Naive thymus-derived CD4-positive, alpha-beta T cell (primary cell): ENCODE data around the gene EIF4G3. TPM values are rescaled to one million over a fixed set of nuclear protein-coding genes. Genes with fewer than 3 reads are reported as not detected.
A peak's percentile ranks its signal among the peaks of the same experiment; 100 is the strongest.

Experiments used
- ATAC-seq: fragments of 150-1000 bp; cut with Tn5 transposase; 2 replicates; pipeline ENCODE4 v1.10.0; 2021; ENCODE audit warnings: mild to moderate bottlenecking, moderate library complexity
- CTCF ChIA-PET: fragments of 350-600 bp; sonication (Branson Sonifier 250); formaldehyde crosslinking; loops from one replicate; lab custom pipeline; 2021; ENCODE audit warnings: antibody characterized with exemption; lab: Charles Lee
- POLR2A ChIA-PET: fragments of 350-600 bp; sonication (Branson Sonifier 250); formaldehyde crosslinking; loops from one replicate; lab custom pipeline; 2021; ENCODE audit warnings: antibody characterized with exemption, inconsistent platforms; lab: Charles Lee
- DNase-seq, 9 donors: peaks; one replicate each; pipeline versions ENCODE4 v3.0.0 to v3.0.0-alpha.2; 2020 to 2022; ENCODE audit warnings: mixed read lengths in 1 of 9
- H3K27ac ChIP-seq: one replicate; pipeline ENCODE4 v1.7.0; 2013; ENCODE audit warnings: mild to moderate bottlenecking, low read depth, low read length, moderate library complexity
- H3K27me3 ChIP-seq, 2 donors: one replicate each; pipeline ENCODE4 v1.7.0; 2013; ENCODE audit warnings: low read length in 2 of 2, mild to moderate bottlenecking in 2 of 2, moderate library complexity in 2 of 2; ENCODE audit not compliant: control insufficient read depth in 2 of 2, insufficient read depth in 2 of 2
- H3K36me3 ChIP-seq, 3 experiments: 1 replicate in 2 of 3; 2 replicates in 1 of 3; pipeline ENCODE4 v1.7.0; 2013; ENCODE audit warnings: low read length in 3 of 3, mild to moderate bottlenecking in 3 of 3, moderate library complexity in 1 of 3; ENCODE audit not compliant: insufficient read depth in 3 of 3, control insufficient read depth in 2 of 3
- H3K4me1 ChIP-seq, 2 donors: one replicate each; pipeline ENCODE4 v1.7.0; 2013; ENCODE audit warnings: low read length in 2 of 2, mild to moderate bottlenecking in 2 of 2, moderate library complexity in 1 of 2; ENCODE audit not compliant: control insufficient read depth in 2 of 2, insufficient read depth in 2 of 2
- H3K4me3 ChIP-seq: 2 replicates; pipeline ENCODE4 v1.7.0; 2013; ENCODE audit warnings: mild to moderate bottlenecking, low read length
- H3K9me3 ChIP-seq, 3 experiments: 1 replicate in 2 of 3; 2 replicates in 1 of 3; pipeline ENCODE4 v1.7.0; 2013; ENCODE audit warnings: low read length in 3 of 3; ENCODE audit not compliant: control insufficient read depth in 2 of 3
- H3K27ac Mint-ChIP-seq, 9 donors: one replicate each; pipeline ENCODE4 v1.8.0; 2020 to 2022; ENCODE audit warnings: mixed read lengths in 9 of 9, mild to moderate bottlenecking in 8 of 9, moderate library complexity in 5 of 9, inconsistent platforms in 2 of 9
- H3K27me3 Mint-ChIP-seq, 5 donors: one replicate each; pipeline ENCODE4 v1.8.0; 2021 to 2022; ENCODE audit warnings: mixed read lengths in 5 of 5, mild to moderate bottlenecking in 1 of 5
- H3K36me3 Mint-ChIP-seq, 5 donors: one replicate each; pipeline ENCODE4 v1.8.0; 2020 to 2022; ENCODE audit warnings: mixed read lengths in 5 of 5, mild to moderate bottlenecking in 3 of 5, inconsistent platforms in 1 of 5
- H3K4me1 Mint-ChIP-seq, 7 donors: one replicate each; pipeline ENCODE4 v1.8.0; 2020 to 2022; ENCODE audit warnings: mixed read lengths in 7 of 7, mild to moderate bottlenecking in 3 of 7, inconsistent platforms in 1 of 7
- H3K4me3 Mint-ChIP-seq, 10 donors: one replicate each; pipeline ENCODE4 v1.8.0; 2020 to 2022; ENCODE audit warnings: mild to moderate bottlenecking in 10 of 10, mixed read lengths in 10 of 10, moderate library complexity in 6 of 10, inconsistent platforms in 2 of 10
- H3K9me3 Mint-ChIP-seq, 11 donors: one replicate each; pipeline ENCODE4 v1.8.0; 2020 to 2022; ENCODE audit warnings: mixed read lengths in 11 of 11, mild to moderate bottlenecking in 4 of 11, inconsistent platforms in 1 of 11, moderate library complexity in 1 of 11
- intact Hi-C, 2 donors: fragments of 100-400 bp; cut with micrococcal nuclease; formaldehyde crosslinking; loops; one replicate each; pipeline ENCODE4 v1.15.1; 2023
- polyA plus RNA-seq, 2 donors: library from polyadenylated mRNA; unstranded; fragments of 300-500 nt; fragmentation: Illumina TruSeq; gene quantifications; one replicate each; pipeline ENCODE4 v1.2.3, GENCODE V29; 2021
- total RNA-seq, 6 experiments: library from RNA in 5 of 6; stranded (reverse) in 5 of 6; gene quantifications; 1 replicate in 5 of 6; 2 replicates in 1 of 6; pipeline ENCODE4 v1.2.3 and lab custom pipeline; 2021 to 2026

The EIF4G3 gene, protein sequence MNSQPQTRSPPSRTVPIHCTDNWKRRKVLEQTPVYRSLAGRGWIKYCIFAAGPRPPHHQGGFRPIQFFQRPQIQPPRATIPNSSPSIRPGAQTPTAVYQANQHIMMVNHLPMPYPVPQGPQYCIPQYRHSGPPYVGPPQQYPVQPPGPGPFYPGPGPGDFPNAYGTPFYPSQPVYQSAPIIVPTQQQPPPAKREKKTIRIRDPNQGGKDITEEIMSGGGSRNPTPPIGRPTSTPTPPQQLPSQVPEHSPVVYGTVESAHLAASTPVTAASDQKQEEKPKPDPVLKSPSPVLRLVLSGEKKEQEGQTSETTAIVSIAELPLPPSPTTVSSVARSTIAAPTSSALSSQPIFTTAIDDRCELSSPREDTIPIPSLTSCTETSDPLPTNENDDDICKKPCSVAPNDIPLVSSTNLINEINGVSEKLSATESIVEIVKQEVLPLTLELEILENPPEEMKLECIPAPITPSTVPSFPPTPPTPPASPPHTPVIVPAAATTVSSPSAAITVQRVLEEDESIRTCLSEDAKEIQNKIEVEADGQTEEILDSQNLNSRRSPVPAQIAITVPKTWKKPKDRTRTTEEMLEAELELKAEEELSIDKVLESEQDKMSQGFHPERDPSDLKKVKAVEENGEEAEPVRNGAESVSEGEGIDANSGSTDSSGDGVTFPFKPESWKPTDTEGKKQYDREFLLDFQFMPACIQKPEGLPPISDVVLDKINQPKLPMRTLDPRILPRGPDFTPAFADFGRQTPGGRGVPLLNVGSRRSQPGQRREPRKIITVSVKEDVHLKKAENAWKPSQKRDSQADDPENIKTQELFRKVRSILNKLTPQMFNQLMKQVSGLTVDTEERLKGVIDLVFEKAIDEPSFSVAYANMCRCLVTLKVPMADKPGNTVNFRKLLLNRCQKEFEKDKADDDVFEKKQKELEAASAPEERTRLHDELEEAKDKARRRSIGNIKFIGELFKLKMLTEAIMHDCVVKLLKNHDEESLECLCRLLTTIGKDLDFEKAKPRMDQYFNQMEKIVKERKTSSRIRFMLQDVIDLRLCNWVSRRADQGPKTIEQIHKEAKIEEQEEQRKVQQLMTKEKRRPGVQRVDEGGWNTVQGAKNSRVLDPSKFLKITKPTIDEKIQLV (N-terminal part only)
- 10 to 100 TPM; 15.0 to 46.3 (median 29.1) TPM for total RNA-seq
- 1 to 10 TPM; 3.3 to 7.8 TPM for polyA plus RNA-seq
- 37.3 reads per million, percentile 65 among the genes with 10 or more reads in this experiment for total RNA-seq (lab: John Stamatoyannopoulos, UW)

DNA sequence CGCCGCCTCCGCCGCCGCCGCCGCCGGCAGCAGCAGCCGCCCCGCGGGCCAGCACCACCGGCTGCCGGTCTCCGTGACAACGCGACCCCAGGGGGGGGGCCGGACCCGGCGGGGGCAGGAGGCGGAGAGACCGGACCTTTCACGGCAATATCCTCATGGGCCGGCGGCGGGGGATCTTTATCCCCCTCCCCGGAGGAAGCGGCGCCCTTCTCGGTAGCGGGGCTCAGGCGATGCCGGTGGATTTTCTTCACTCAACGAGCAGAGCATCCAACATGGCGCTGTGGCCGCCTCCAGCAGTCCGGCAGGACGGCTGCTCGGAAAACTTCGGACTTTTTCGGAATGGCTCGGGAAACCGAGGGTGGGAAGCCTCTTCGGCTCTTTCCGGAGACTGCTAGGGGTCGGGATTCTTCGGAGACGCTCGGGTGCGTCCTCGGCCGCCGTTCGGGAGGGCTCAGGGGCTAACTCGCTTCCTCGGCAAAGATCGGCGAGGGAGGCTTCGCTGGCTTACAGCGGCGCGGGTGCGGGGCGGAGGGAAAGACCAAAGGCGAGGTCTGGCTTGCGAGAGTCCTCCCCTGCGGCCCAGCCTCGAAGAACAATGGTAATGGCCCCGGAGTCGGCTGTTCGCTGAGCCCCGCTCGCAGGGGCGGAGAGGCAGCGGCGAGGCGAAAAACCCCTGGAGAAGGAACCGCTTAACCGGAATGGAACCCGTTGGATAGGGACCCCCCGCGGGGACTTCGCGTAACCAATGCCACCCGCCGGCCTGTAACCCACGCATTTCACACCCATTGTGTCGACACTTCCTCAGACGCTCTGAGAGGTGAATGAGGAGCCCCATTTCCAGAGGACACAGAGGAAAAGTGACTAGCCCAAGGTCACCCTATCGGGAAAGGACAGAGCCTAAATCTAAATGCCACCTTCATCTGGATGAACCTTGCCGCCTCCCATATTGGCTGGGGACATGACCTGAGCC, at the start of gene EIF4G3:
TSS of gene EIF4G3 (minus strand) at position 312 of the 970 bp plus-strand sequence. CDS start 174,155 bp downstream, outside the sequence.
- POLR2A ChIA-PET, result interaction anchor here (0.7 kb wide), 1 partner anchor 118 kb away, joined by 3 read pairs; no protein-coding TSS in a partner anchor
- peak within 1 kb of the TSS; percentile 75 for H3K27ac ChIP-seq

DNA sequence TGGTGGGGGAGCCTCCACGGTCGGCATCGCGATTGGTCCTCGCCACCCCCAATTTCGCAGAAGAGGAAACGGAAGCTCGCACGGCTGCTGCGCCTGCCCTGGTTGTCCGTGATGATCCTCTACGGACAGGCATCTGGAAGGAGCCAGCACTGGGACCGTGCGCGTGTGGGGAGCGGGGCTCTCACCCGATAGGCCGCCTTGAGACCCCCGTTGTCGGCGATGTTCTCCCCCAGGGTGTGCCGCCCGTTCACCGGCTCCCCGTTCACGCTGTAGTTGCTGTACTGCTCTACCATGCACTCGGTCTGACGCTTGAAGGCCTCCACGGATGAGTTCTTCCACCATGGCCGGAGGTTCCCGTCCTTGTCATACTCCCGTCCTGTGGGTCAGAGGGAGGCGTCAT, 48.4 kb upstream of the EIF4G3 start:
- no peak for ATAC-seq
- no peak overlapping the region for H3K27ac Mint-ChIP-seq
- CTCF ChIA-PET, result no interaction called here

More for the DNA sequence above, at the start of gene EIF4G3:
- H3K9me3 Mint-ChIP-seq, result no peaks in the 10 kb centered on the region
- Histone ChIP-seq H3K9me3 (no peaks in the 10 kb centered on the region), H3K4me1 (peaks cover 8 to 9% of the 10 kb centered on the region in 2 donors), H3K27me3 (no peaks in the 10 kb centered on the region), H3K4me3 (peak within 1 kb of the TSS; percentile 87), H3K36me3 (no peaks in the 10 kb centered on the region)
- ATAC-seq (peak; percentile 96), DNase-seq (peak; percentile 96 to 100 (median 99))
- H3K27me3 Mint-ChIP-seq, result peaks cover 0 to 10% (median 0%) of the 10 kb centered on the region in 5 donors
- H3K4me1 Mint-ChIP-seq, result peaks cover 11 to 28% (median 19%) of the 10 kb centered on the region in 7 donors
- peaks cover 0 to 7% (median 0%) of the 10 kb centered on the region in 5 donors for H3K36me3 Mint-ChIP-seq
- CTCF ChIA-PET, result no interaction called here
- peak within 1 kb of the TSS; percentile 83 to 97 (median 91) for H3K4me3 Mint-ChIP-seq
- peak within 1 kb of the TSS; percentile 87 to 95 (median 92) for H3K27ac Mint-ChIP-seq
- intact Hi-C loops, result loop anchor here (1.0 to 10.0 kb wide), 12 partner anchors 115 to 992 kb away; partner anchors contain the start of genes DDOST (in 2 of the 2), HP1BP3 (in 2 of the 2), ECE1 (in 1 of the 2) and KIF17 (in 1 of the 2)

DNA sequence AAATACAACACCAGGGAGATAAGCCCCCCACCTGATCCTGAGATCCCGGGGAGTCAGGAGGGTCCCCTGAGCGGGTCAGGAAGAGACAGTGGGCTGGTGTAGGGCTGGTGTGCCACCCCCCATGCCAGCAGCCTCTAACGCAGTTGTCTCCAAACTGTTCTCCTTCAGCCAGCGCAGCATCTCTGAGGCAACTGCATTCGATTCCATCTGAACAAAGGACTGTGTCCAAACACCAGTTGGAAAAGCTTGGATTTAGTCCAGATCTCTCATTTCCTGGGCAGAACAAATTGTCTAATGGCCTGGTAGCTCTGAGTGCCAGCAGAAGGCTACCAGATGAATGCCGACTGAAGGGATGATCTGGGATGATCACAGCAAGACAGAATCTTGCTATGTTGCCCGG, 44.1 kb upstream of the EIF4G3 start:
- Histone ChIP-seq H3K4me3 (no peak overlapping the region), H3K4me1 (no peaks in the 10 kb centered on the region), H3K27ac (no peak overlapping the region), H3K9me3 (no peaks in the 10 kb centered on the region), H3K36me3 (peaks cover 9 to 73% (median 10%) of the 10 kb centered on the region in 3 experiments), H3K27me3 (no peaks in the 10 kb centered on the region)
- DNase-seq, result no peak
- CTCF ChIA-PET, result interaction anchor here (0.7 to 1.2 kb wide), 2 partner anchors 25 to 521 kb away, joined by 3 to 7 read pairs; no protein-coding TSS in a partner anchor
- intact Hi-C loops, result no loop called here
- POLR2A ChIA-PET, result interaction anchor here (0.7 kb wide), 1 partner anchor 37 kb away, joined by 3 read pairs; no protein-coding TSS in a partner anchor
- H3K9me3 Mint-ChIP-seq, result no peaks in the 10 kb centered on the region
- peak overlapping the region in 2 of 9 donors; percentile 48 to 74 for H3K27ac Mint-ChIP-seq
- no peaks in the 10 kb centered on the region for H3K27me3 Mint-ChIP-seq
- peaks cover 6 to 32% (median 12%) of the 10 kb centered on the region in 5 donors for H3K36me3 Mint-ChIP-seq
- ATAC-seq, result no peak
- H3K4me3 Mint-ChIP-seq, result no peak overlapping the region
- H3K4me1 Mint-ChIP-seq, result peaks cover 0 to 7% (median 6%) of the 10 kb centered on the region in 7 donors

More for the DNA sequence above, 48.4 kb upstream of the EIF4G3 start:
- H3K4me1 ChIP-seq, result no peaks in the 10 kb centered on the region
- no peaks in the 10 kb centered on the region for H3K27me3 Mint-ChIP-seq
- no peaks in the 10 kb centered on the region for H3K27me3 ChIP-seq
- no peak for DNase-seq
- peaks cover 9 to 40% (median 12%) of the 10 kb centered on the region in 5 donors for H3K36me3 Mint-ChIP-seq
- H3K4me1 Mint-ChIP-seq, result peaks cover 0 to 2% (median 0%) of the 10 kb centered on the region in 7 donors
- no peaks in the 10 kb centered on the region for H3K9me3 Mint-ChIP-seq
- POLR2A ChIA-PET, result interaction anchor here (0.7 to 0.8 kb wide), 2 partner anchors 143 to 444 kb away, joined by 3 read pairs; no protein-coding TSS in a partner anchor
- H3K4me3 ChIP-seq, result no peak overlapping the region
- no peak overlapping the region for H3K27ac ChIP-seq
- no peak overlapping the region for H3K4me3 Mint-ChIP-seq
- peaks cover 9 to 76% (median 10%) of the 10 kb centered on the region in 3 experiments for H3K36me3 ChIP-seq
- intact Hi-C loops, result no loop called here
- no peaks in the 10 kb centered on the region for H3K9me3 ChIP-seq

DNA sequence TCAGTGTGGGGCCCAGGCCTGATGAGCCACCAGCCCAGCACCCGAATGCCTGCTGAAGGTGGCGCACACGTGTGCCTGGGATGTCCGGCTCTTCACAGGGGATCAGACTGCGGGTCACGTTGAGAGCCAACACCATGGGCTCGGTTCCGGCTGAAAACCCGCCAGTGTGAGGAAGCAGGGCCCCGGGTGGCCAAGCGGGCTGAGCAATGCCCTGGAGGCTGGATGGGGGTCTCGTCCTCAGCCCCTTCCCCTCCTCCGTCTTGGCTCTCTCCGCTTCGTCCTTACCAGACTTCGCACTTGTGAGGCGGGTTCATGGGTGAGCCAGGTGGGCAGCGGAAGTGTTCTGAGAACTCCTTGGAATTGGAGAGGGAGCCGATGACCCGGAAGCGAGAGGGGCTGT, 43.0 kb upstream of the EIF4G3 start:
- H3K4me1 Mint-ChIP-seq, result peaks cover 0 to 8% (median 6%) of the 10 kb centered on the region in 7 donors
- ChIA-PET CTCF (no interaction called here), POLR2A (no interaction called here)
- ATAC-seq (no peak), DNase-seq (no peak)
- Histone ChIP-seq H3K9me3 (no peaks in the 10 kb centered on the region), H3K27me3 (no peaks in the 10 kb centered on the region), H3K27ac (no peak overlapping the region), H3K4me3 (no peak overlapping the region), H3K4me1 (no peaks in the 10 kb centered on the region), H3K36me3 (peaks cover 7 to 62% (median 10%) of the 10 kb centered on the region in 3 experiments)
- intact Hi-C loops, result no loop called here
- H3K27ac Mint-ChIP-seq, result no peak overlapping the region
- H3K9me3 Mint-ChIP-seq, result no peaks in the 10 kb centered on the region
- peaks cover 6 to 27% (median 9%) of the 10 kb centered on the region in 5 donors for H3K36me3 Mint-ChIP-seq
- H3K4me3 Mint-ChIP-seq, result no peak overlapping the region
- H3K27me3 Mint-ChIP-seq, result no peaks in the 10 kb centered on the region

DNA sequence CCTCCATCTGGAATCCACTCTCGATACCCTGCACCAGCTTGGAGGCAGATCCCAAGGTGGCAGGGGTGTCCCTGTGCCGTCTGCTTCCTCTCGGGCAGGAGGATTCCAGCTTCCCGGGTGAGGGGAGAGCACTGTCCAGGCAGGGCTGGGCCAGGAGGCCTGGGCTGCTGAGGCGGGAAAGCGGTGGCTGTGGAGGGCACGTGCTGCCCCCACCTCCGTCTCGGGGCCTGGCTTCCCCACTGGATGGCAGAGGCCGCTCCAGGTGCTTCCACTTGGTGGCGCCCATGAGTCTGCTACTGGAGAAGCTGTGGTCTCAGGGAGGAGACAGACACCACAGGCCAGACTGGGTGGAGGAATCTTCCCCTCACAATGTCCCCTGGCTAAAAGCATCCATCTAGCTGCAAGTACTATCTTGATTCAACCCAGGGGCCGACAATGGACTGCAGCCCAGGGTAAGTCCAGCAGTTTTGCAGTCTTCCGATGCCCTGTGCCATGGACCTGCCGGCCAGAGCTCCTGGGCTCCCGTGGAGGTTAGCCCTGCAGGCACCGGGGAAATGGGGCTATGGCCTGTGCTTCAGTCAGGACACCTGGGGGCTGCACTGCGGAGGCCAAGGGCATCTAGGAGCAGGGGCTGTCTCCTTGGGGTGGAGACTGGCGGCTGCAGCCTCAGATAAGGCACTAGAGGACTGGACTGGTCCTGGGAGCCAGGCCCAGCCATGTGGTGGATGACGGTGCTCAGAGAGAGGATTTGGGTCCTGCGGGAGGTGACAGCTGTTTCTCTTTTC, 41.3 kb upstream of the EIF4G3 start:
- H3K4me1 ChIP-seq, result no peaks in the 10 kb centered on the region
- H3K9me3 Mint-ChIP-seq, result no peaks in the 10 kb centered on the region
- H3K27ac ChIP-seq, result no peak overlapping the region
- no peaks in the 10 kb centered on the region for H3K27me3 Mint-ChIP-seq
- ChIA-PET CTCF (interaction anchor here (0.6 to 2.8 kb wide), 7 partner anchors 14 to 182 kb away, joined by 3 to 19 read pairs (median 4); no protein-coding TSS in a partner anchor), POLR2A (no interaction called here)
- peak overlapping the region in 1 of 9 donors; percentile 38 for H3K27ac Mint-ChIP-seq
- intact Hi-C loops, result loop anchor here (1.0 kb wide), 2 partner anchors 37 to 150 kb away; no protein-coding TSS in a partner anchor
- peaks cover 0 to 17% (median 6%) of the 10 kb centered on the region in 5 donors for H3K36me3 Mint-ChIP-seq
- no peak overlapping the region for H3K4me3 ChIP-seq
- peaks cover 0 to 50% (median 10%) of the 10 kb centered on the region in 3 experiments for H3K36me3 ChIP-seq
- peaks cover 0 to 8% (median 6%) of the 10 kb centered on the region in 7 donors for H3K4me1 Mint-ChIP-seq
- ATAC-seq (peak; percentile 38), DNase-seq (peak in 5 of 9 donors; percentile 10 to 36 (median 15))
- no peak overlapping the region for H3K4me3 Mint-ChIP-seq
- no peaks in the 10 kb centered on the region for H3K9me3 ChIP-seq
- H3K27me3 ChIP-seq, result no peaks in the 10 kb centered on the region
